GM18511 (cell line): ENCODE measurements around the gene C6orf52.
"Not testable (repeated sequence)": the region's sequence is repeated elsewhere in the genome, so short reads cannot be mapped to it uniquely, and the experiment has no call there.

ENCODE experiments used
- ATAC-seq: cut with Tn5 transposase; IDR thresholded peaks from one replicate; pipeline ENCODE4 v1.9.1; 2021; ENCODE audit warnings: mild to moderate bottlenecking, moderate library complexity; ENCODE audit not compliant: unreplicated experiment

Gene C6orf52

DNA sequence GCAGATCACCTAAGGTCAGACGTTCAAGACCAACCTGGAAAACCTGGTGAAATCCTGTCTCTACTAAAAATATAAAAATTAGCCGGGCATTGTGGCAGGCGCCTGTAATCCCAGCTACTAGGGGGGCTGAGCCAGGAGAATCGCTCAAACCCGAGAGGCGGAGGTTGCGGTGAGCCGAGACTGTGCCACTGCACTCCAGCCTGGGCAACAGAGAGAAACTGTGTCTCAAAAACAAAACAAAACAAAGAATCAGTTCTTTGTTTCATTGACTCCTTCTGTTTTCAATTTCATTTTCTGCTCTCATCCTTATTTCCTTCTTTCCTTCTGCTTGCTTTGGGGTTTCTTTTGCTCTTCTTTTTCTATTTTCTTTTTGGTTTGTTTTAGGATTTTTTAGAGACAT is 19.5 kb upstream of the C6orf52 start:
- ATAC-seq, result peak; percentile 56

DNA sequence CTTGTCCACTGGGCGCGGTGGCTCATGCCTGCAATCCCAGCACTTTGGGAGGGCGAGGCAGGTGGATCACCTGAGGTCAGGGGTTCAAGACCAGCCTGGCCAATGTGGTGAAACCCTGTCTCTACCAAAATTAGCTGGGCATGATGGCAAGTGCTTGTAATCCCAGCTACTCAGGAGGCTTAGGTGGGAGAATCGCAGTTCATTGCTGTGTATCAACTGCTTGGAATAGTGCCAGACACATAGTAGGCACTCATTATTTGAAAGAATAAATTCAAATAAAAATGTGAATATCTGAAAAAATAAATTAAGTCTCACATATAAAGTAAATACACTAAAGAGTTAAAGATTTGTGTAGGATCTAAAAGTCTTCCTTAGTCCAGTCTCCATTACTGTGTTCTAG is 2.2 kb upstream of the C6orf52 start:
- ATAC-seq, result no peak

DNA sequence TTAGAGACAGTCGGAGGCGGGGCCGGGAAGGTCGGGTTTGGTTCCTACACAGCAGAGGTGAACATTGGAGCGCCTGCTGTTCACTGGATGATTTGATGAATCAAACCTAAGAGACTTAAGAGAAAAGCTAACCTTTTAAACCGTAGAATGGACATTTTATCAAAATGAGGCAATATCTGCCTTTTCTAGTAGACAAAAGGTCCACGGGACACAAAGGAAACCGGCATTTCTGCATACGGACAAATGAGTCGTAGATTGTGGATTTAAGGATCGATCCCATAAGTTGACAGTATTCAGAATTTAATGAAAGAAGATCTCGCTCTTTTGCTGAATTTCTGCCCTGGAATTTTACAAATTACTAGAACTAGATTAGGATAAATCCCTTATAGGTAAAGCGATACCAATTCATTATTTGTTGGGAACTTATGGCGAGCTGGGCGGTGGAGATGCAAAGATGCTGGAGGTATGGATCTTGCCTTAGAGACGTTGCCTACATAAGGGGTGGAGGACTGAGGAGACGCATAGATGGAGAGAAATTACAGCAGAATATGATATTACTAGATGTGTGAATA is 756 bp upstream of the C6orf52 start:
- no peak for ATAC-seq

DNA sequence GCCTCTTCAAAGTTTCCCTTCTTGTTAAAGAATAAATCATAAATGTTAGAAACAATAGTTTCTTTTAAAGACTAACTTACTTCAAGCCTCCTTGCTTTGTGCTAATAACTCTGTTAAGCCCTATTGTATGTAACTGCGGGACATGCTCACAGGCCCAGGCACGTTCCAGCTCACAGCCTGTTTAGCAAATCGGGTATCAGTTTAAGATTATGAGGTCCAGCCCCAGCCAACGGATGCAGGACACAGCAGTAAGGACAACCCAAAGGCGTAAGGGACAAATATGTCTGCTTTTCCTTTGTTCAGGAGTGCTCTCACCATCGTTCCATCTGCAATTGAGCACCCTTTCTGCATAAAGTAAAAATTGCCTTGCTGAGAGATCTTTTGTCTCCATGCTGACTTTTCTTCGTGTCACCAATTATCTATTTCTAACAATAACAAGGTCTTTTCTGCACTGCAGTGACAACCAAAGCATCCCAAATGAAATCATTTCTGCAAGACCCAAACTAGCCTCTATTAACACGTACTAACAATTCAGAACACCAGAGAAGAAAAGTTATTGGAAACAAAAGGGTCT is 1.4 kb downstream of the C6orf52 start:
- no peak for ATAC-seq

DNA sequence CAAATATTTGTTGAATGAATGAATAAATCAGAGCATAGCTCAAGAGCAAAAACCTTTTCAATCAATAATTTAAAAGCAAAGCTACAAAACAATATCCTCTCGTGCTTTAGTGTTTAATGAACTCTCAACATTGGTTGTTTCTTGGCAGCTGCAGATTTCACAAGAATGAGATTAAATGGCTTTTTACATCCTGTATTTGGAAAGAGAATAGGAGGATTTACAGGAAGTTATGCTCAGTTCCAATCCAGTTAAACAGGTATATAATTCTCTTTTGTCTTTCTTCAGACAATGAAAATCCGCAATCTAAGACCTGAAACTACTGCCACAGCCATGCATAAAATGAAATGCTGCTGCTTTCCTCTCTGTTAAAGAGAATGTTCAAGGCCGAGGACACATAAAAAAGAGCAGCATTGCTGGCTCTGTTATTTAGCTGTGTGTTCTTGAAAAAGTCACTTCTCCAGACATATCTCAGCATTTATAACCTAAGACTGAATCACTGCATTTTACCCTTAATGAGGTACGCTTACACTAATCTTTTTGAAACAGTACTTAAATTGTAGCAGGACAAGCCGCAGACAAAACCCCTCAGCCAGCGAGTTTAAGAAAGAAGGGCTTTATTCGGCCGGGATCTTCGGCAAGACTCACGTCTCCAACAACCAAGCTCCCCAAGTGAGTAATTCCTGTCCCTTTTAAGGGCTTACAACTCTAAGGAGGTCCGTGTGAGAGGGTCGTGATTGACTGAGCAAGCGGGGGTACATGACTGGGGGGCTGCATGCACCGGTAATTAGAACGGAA is 3.6 kb downstream of the C6orf52 start:
- ATAC-seq, result no peak

DNA sequence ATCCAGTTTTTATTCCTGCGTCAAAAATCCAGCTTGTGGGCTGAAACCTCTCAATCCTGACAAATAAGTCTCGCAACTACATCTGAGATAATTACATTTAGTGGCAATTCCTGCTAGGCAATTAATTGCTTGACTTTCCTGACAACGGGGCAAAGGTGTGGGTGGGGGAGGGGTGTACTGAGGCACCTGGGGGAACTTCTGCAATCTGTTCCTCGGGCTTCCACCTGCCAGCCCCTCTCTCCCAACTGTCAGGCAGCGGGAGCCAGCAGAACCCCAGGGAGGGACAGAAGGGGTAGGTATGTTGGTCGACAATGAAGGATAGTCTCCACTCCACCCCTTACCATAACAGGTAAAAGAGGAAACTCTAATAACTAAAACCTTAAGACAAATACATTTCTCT is 6.8 kb downstream of the C6orf52 start:
- no peak for ATAC-seq

DNA sequence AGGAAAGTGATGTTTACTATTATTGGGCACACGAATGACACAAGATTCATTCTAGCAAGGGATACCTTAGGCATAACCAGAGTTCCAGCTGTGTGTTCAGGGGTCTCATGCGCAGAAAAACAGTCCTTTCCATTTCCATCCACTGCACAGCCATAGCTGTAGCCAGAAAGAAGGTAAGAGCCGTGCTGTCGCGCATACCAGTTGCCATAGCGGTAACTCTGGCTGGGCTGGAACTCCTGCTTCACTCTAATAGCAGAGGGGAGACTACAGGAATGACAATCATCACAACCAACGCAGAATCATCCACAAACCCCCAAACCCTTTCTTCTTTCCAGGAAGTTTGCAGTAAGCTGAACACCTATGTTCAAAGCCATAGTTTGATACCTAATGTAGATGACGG is 7.5 kb downstream of the C6orf52 start:
- no peak for ATAC-seq

DNA sequence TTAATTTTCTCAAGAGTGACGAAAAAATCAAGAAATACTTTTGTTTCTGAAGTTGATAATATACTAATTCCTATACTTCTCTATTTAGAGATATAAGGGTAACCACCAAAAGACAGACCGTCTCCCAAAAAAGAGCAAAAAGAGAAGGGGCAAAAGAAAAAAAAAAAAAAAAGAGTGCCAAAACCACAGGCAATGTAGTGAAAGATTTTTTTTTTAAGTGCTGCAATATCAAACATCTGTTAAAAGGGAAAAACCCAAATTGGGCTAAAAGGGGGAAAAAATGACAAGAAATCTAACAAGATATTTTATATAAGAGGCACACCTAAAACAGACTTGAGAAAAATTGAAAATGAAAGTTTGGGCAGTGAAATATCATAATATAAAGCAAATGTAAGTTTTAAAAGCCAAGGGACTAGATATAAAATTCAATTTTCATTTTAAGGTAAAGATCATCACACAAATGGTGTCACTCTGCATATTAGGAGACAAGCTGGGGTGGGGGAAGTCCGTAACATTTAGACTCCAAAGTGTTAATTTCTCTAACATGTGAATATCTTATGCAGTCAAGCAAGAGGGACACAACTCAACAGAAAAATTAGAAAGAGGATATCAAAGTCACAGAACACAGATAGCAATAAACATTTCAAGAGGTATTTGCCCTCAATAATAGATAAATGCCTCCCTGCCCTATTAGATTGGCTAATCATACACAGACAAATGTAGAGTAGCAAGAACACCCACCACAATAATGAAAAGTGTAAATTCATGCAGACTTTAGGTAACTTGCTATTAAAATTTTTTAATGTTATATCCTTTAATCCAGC is 9.1 kb downstream of the C6orf52 start:
- no peak for ATAC-seq

DNA sequence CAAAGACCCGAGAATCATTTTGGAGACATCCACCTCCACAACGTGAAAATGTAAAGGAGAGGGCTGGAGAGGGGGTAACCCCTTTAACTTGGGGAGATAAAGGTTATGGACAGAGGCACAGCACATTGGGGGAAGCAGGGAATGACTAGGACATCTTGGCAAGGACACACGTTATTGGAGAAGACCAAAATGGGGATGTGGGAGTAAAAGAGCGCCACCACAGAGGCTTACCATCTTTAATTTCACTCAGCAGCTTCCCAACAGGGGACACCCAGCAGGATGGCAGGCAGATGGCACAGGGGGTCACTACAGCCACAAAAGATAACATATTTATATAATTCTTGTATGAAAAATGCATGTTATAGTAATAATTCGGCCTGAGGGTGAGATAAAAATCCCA is 9.8 kb downstream of the C6orf52 start:
- no peak for ATAC-seq

DNA sequence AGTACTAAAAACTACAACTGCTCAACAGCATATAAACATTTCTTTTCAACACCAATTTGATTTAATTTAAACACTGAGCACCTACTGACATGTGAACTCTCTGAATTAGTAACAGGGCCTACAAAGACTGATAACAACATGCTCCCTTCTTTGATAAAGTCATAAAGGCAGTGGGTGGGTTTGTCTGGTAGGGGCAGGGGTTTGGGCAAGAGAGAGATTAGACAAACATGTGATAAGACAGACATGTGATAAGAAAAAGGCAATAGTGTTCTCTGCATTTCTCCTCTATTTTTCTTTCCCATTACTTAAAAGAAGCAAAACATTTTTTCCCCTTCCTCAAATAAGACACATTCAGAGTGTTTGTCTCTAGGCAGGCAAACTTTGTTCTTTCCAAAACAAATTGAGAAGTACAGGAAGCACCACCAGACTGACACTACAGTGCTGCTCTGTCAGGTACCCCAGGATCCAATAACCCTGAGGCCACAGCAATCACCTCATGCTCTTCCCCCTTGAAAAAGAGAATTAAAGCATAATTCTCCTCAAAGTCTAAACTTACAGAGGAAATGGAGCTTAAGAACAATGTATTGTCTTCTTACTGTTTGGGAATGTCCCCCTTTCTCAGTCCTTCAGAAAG is 11.9 kb downstream of the C6orf52 start:
- ATAC-seq, result no peak

DNA sequence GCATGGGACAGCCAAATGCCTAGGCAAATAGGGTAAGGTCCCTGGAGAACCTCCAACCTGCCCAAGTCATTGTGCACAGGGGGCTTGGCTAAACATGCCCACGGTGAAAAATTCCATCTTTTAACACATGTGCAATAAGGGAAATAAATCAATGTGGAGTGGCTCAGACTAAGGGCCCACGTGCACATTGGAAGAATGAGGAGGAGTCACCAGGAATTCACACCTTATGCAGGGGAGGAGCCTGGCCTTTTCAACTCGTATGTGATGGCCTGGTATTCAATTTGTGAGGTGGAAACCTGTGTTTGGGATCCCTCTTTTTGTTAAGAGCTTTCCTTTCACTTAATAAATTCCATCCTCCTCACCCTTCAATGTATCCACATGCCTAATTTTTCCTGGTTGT is 12.6 kb downstream of the C6orf52 start:
- ATAC-seq, result no peak

DNA sequence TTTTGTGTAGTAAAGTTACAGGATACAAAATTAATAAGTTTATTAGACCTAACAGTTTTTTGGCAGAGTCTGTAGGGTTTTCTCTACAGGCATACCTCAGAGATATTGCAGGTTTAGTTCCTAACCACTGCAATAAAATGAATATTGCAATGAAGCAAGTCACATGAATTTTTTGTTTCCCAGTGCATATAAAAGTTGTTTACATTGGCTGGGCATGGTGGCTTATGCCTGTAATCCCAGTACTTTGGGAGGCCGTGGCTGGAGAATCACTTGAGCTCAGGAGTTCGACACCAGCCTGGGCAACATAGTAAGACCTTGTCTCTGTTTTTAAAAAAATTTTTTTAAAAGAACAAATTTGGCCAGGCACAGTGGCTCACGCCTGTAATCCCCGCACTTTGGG is 16.0 kb downstream of the C6orf52 start:
- no peak for ATAC-seq

DNA sequence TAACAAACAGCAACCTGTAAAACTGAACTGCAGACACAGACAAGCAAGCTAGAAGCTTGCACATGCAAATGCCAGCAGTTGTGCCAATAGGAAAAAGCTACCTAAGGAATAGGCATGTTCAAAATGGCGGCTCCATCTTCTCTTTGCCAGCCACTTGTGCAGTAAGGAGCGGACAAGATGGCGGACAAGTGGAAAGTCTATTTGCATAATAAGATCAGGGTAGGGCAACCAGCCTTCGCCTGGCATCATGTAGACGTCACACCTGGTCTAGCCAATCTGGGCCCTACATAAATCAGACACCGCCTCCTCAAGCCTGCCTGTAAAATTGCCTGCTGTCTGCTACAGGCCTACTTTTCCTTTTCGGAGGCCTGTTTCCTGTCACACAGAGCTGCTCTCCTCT is 18.0 kb downstream of the C6orf52 start:
- no peak for ATAC-seq

DNA sequence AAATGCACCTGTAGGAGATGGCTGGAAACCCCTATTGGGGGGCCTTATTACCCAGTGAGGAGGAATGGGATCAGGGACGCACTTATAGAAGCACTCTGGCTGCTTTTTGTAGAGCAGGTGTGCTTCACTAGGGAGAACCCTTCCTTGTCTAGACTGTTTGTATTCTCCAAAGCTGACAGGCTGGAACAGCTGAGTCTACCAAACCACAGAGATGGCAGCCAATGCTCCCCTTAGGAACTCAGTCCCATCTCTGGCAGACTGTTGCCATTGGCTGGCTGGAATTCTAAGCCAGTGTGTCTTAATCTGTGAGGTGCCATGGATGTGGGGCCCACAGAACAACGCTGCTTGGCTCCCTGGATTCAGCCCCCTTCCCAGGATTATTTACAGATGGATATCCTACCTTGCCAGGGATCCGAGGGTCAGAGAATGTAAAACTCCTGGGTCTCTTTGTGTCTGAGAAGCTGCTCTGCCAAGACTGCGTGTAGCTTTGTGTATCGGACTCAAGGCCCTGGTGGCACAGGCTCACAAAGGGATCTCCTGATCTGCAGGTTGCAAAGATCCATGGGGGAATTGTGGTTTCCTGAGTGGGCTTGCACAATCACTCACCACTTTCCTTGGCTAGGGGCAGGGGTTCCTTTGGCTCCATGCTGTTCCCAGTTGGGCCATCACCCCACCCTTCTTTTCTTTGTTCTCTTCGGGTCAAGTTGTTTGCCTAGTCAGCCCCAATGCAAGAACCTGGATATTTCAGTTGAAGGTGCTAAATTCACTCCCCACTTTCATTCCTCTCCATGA is 26.1 kb downstream of the C6orf52 start:
- no peak for ATAC-seq

DNA sequence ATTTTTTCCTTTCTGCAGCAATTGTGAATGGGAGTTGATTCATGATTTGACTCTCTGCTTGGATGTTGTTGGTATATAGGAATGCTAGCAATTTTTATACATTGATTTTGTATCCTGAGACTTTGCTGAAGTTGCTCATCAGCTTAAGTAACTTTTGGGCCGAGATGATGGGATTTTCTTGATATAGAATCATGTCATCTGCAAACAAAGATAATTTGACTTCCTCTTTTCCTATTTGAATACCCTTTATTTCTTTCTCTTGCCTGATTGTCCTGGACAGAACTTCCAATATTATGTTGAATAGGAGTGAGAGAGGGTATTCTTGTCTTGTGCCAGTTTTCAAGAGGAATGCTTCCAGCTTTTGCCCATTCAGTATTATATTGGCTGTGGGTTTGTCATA is 28.8 kb downstream of the C6orf52 start:
- not testable (repeated sequence) for ATAC-seq

DNA sequence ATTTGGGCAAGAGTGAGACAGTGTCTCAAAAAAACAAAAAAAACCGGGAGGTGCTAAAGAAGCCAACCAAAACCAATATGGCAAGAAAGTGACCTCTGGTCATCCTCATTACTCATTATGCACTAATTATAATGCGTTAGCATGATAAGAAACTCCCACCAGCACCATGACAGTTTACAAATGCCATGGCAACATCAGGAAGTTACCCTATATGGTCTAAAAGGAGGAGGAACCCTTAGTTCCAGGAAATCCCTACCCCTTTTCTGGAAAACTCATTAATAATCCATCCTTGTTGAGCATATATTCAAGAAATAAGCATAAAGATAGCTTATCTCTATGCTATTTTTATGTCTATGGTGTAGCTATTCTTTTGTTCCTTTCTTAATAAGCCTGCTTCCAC is 31.7 kb downstream of the C6orf52 start:
- no peak for ATAC-seq

DNA sequence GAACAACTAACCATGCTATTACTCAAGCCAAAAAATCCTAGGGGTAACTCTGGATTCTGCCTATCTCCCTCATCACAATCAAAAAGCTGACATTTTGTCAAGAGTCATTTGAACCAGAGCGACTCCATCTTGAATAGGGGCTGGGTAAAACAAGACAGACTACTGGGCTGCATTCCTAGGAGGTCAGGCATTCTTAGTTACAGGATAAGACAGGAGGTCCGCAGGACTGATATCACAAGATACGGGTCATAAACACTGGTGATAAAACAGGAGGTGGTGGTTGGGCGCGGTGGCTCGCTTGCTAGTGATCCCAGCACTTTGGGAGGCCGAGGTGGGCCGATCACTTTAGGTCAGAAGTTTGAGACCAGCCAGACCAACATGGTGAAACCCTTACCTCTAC is 32.2 kb downstream of the C6orf52 start:
- no peak for ATAC-seq

DNA sequence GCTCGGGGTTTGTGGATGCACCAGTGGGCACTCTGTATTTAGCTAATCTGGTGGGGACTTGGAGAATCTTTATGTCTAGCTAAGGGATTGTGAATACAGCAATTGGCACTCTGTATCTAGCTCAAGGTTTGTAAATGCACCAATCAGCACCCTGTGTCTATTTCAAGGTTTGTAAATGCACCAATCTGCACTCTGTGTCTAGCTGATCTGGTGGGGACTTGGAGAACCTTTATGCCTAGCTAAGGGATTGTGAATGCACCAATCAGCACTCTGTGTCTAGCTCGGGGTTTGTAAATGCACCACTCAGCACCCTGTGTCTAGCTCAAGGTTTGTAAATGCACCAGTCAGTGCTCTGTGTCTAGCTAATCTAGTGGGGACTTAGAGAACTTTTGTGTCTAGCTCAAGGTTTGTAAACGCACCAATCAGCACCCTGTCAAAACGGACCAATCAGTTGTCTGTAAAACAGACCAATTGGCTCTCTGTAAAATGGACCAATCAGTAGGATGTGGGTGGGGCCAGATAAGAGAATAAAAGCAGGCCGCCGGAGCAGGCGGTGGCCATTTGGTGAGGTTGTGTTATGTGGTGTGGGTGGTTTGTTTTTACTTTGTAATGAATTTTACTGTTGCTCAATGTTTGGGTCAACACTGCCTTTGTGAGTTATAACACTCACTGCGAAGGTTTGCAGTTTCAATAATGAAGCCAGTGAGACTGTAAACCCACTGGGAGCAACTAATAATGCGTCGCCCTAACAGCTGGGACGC is 33.8 kb downstream of the C6orf52 start:
- not testable (repeated sequence) for ATAC-seq

DNA sequence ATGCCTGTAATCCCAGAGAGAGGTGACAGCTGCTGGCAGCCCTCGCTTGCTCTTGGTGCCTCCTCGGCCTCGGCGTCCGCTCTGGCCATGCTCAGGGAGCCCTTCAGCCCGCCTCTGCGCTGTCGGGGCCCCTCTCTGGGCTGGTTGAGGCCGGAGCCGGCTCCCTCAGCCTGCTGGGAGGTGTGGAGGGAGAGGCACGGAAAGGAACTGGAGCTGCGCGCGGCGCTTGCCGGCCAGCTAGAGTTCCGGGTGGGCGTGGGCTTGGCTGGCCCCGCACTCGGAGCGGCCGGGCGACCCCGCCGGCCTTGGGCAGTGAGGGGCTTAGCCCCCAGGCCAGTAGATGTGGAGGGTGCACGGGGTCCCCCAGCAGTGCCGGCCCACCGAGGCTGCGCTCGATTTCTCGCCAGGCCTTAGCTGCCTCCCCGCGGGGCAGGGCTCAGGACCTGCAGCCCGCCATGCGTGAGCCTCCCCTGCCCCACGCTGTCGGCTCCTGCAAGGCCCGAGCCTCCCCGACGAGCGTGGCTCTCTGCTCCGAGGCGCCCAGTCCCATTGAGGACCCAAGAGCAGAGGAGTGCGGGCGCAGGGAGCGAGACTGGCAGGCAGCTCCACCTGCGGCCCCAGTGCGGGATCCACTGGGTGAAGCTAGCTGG is 34.6 kb downstream of the C6orf52 start:
- ATAC-seq, result peak; percentile 64
